Islet of Langerhans (tissue), 1 donor: ENCODE measurements around the gene CDH13.

Experiments
- FAIRE-seq: peaks from one replicate; lab custom pipeline; 2011; peaks lifted over from hg19 to GRCh38; lab: Jason Lieb, UNC

CDH13 gene

DNA sequence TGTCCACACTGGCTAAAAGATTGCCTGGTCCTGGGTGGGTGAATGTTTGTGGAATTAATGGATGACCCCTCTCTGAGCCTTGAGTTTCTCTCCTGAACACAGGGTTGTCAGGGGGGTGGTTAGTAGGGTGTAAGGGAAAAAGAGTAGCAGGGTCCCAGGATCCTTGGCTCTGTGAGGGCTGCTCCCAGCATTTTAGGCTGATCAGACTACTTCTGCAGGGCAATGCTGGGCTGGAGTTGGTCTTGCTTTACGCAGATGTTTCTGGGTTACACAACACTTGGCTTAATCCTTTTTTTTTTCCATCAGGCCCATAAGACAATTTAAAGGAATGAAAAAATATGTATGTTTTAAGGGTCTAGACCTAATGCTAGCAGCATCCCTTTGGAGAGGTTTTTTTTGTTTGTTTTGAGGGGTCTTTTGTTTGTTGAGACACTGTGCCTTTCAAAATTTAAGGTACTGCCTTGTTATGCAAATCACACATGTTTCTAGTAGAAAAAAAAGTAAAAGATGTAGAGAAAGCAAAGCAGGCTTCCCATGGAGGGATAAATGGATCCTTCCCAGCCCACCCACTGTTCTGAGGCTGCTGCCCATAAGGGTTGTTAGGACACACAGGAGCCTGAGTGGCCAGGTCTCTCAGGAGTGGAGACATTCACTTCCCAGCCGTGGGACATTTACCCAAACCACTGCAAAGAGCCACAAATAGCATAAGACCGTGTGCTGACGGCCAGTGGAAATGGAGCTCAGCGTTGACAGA is 955.4 kb downstream of the CDH13 start:
- no peak for FAIRE-seq

DNA sequence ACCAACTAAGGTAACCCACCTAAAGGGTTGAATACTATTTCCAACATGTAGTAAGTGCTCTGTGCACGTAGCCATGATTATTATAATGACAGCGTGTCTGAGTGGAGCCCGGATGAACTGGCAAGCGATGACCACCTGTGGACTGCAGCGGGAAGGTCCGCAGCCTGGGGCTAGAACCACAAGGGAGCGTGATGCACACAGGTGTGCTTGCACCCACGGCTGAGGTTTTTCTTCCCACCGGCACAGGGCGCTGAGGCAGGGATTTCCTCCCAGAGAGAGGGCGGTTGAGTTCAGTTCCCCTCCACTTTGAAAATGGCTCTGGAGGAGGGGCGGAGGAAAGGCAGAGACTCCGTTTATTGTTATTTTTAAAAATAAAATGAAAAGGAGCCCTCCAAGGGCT is 959.3 kb downstream of the CDH13 start:
- no peak for FAIRE-seq

DNA sequence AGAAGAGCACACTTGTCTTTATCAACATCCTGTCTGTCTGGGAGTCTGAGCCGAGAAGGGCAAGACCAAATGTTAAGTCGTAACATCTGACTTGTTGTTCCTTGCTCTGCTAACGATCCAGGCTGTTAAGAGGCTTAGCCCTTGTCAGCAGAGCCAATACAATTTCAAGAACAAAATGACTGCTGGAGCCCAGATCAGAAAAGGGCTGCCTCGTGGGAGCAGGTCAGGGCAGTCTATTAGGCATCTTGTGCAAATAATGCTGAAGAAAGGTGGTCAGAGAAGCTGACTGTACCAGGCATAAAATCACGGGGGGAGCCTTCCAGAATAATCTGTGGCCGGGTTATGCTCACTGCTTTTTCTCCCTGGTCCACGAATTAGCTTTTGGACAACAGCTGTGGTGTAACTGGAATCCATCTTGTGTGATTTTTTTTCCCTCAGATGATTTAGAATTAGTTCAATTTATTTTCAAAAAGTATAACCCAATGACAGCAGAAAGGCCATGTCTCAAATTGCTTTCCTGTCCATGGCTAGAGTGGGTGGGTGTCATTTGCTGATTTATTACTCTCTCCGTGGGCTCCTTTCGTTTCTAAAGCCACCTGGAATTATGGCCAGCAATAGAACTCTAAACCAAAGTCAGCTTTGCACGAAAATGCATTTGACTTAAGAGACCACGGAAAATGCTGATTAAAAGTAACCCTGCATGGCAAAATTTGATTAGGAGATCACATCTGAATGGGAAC is 959.9 kb downstream of the CDH13 start:
- FAIRE-seq, result no peak

DNA sequence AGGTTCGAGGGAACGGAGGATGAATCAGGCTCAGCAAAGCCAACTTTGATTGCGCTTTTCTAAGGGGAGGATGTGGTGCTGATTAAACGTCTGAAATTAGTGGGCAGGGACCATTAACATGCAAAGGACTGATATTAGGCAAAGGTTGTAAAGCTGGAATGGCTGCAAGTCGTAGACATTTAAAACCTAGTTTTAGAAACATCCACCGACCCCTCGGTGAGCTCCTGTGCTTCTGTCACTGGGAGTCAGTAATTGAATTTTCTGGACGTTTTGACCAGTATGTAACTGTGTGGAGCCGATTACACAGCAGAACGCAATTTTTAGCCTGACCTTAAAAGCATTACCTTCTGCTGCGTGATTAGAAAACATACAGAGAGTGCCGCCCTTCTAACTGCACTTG is 960.4 kb downstream of the CDH13 start:
- no peak for FAIRE-seq

DNA sequence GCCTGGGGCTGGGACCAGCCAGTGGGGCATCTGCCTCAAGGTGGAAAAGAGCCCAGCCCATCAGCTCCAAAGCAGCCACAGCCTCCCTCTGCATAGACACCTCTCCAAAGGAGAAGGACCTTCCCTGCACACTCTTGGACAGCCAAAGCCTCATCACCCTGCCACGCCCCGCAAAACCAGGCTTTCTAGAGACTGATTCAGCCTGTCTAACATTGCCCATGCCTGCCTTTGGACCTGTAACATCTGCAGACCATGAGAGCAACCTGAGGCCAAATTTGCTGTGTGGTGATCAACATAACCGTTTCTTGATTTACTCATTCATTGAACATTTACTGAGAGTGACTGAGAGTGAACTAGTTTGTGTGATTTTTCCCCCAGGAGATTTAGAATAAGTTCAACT is 961.3 kb downstream of the CDH13 start:
- no peak for FAIRE-seq

DNA sequence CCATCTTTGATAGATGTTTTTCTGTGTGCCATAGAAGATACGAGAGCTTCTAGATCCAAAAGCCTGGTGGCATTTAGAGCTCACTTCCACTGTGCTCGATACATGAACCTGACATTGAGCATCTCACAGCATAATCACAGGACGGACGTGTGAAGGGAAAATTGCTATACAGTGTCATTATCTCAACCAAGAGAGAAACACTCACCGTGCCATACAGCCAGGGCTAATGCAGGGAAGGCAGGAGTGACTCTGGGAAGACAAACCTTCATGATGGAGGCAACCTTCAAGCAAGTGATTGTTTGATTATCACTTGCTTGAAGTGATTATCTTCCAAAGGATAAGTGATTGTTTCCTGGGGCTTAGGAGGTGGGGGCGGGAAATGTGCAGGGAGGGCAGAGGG is 962.8 kb downstream of the CDH13 start:
- FAIRE-seq, result no peak

DNA sequence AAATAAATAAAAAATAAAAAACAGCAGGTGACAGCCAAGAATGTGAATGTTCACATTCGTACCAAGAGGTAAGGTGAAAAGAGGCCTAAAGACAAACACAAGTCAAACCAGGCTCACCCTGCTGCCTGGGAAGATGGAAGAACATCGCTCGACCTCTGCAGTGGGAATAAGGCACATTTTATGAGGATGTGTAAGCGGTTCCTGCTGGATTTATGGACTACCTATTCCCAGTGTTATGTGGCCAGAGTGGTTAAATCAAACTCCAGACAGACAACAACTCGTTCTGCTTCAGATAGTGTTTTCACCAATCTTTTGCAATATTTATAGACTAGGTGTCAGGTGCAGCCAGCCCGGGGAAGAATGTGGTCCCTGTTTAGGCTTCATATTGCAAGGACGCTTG is 966.0 kb downstream of the CDH13 start:
- no peak for FAIRE-seq

DNA sequence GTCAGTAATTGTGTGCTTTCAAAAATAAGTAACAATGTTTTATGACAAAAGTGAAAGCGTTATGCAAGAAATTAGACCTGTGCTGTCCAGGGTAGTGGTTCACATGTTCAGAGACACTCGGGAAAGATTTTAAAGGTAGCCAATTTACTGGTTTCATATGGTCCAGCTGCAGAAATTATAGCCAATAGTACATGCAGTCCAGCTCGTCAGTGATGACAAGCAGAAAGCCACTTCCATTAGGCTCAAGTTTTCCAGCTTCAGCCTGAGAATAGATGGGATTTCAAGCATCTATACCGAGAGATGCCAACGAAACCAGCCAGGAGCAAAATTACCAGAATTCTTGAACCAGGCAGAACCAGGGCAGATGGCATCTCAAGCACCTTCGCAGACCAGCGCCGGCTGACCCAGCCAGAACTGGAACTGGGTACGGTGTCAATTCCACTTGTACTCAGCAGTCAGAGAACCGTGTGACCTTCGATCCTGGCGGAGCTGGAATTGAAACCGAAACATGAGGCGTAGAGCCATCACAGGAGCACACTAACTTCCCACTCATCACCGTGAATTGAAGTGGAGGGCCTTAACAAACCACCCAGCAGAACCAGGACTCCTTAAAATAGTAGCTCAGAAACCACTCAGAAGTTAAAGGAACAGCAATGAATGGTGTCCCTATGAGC is 973.2 kb downstream of the CDH13 start:
- no peak for FAIRE-seq

DNA sequence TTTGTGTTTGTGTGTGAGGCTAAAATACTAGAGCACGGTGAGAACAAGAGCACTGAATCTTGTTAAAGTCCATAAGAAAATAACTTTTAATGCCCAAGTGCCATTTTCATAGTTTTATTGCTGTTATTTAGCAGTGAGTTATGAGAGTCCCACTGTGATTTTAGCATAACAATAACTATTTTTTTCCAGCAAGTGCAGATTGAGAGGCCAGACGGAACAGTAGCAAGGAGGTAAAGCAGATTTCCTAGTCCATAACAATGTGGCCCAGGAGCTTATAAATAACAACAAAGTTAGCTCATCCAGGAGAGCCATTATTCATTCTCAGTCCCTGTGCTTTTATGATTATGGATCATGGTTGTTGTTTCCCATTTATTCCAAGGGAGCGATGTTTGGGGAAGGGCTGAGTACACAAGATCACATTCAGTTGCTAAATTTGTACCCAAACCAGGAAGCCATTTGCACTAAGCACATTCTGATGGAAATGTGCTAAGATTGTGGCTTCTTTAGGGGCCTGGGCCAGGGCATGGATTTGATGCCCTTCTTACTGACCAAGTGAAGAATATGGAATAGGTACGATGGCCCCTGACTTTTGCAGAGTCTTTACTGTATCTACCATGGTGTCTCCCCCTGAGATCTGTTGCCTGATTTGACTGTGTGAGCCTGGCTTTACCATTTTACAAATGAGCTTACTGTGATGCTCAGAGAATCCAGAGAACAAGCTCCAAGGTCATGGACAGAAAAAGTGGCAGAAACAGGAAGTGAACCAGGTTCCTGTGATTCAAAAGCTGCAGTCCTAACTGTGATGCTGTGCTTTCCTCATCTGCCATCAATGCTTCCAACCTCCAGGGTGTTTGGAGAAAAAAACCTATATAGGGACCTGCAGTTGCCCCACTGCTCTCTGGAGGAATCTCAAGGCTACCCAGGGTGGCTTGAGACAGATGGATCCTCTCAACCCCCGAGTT is 976.3 kb downstream of the CDH13 start:
- FAIRE-seq, result no peak

DNA sequence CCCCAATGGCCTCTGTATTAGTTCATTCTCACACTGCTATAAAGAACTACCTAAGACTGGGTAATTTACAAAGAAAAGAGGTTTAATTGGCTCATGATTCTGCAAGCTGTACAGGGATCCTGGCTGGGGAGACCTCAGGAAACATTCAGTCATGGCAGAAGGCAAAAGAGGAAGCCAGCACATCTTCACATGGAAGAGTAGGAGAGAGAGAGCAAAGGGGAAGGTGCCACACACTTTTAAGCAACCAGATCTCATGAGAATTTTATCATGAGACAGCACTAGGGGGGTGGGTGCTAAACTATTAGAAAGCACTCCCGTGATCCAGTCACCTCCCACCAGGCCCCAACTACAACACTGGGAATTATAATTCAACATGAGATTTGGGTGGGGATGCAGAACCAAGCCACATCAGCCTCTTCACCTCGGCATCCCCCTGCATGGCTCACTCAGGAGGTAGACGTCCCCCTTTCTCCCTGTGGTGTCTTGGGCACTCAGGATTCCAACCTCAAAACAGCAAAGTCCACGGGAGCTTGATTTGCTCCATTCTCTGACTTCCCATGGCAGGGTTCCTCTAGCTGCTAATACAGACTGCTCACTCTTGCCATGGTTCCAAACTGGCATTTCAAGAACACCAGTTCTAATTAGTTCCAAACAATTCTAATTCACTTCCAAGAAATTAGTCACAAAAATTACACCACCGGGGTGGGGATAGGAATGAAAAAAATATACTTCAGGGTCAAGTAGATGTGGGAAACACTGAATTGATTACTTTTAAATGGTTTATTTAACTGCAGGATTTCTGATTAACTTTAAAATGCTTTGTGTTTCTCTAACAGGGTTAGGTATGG is 977.2 kb downstream of the CDH13 start:
- no peak for FAIRE-seq

DNA sequence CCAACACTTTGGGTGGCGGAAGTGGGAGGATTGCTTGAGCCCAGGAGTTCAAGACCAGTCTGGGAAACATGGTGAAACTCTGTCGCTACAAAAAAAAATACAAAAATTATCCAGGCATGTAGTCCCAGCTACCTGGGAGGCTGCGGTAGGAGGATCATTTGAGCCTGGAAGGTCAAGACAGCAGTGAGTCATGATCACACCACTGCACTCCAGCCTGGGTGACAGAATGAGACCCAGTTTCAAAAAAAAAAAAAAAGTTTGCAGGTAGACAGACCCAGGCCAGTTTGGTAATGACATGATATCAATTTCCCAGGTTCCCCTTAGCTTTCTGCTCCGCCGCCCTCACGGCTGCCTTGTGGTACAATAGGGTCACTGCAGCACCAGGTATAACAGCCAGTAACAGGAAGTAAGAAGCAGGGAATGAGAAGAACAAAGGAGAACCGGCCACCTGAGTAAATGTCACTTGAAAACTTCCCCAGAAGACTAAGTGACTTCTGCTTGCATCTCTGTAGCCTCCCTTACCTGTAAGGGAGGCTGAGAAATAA is 979.8 kb downstream of the CDH13 start:
- FAIRE-seq, result no peak

DNA sequence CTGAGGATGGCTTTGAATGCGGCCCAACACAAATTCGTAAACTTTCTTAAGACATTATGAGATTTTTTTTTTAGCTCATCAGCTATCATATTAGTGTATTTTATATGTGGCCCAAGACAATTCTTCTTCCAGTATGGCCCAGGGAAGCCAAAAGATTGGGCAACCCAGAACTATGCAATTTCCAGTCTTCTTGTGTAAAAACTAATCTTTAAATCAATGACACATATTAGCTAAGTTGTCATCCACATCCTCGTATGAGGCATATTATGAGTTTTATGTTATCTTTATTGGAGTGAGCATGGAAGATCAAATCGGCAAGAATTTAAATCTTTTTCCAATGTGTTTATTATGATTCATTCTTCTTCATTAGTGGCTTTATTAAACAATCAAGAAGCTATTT is 982.4 kb downstream of the CDH13 start:
- no peak for FAIRE-seq

DNA sequence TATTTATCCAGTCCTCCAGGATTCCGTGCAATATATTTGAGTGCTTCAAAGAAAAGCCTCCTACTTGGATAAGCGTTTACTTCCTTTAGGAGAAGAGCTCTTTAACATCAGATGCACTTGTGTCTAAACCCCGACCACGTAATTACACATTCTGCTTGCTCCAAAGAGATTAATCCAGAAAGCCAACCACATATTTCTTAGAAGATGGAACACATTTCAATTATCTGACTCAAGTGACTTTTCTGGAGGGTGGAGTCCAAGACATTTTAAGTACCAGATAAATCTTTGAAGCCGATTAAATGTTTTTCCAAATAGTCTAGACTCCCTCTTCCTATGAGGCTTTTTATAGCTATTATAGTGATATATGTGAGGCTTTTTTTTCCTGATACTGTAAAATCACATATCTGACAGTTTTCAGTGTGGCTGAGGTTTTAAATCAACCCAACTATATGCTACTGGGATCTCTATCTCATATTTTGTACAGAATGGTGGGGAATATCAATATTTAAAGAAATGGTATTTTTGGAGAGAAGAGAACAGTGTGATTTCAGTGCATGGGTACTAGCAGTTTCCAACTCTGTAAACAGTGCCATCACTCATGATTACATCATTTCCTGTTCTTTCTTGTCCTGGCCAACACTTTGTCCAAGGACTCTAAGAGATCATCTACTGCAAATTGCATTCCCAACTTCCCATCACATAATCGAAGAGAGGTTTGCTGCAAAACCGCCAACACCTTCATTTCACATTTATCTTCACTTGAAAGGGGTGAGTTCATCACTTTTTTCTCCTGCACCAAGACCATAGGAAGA is 988.6 kb downstream of the CDH13 start:
- no peak for FAIRE-seq

DNA sequence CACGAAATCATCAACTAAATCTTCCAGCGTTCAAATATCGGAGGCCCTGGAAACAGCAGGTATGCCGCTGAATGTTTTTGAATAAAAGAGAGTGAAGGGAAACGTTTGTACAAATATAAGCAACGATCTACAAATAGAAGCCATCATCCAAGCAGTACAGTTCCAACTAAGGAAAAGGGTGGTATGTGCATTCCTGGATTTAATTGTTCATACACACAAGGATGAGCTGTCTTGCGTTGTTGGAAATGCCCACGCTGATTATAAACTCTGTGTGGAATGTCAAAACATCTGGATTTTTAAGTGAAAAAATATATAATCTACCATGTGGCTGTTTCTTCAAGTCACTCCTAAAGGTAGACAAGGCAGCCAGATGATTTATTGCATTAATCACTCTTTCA is 989.2 kb downstream of the CDH13 start:
- no peak for FAIRE-seq

DNA sequence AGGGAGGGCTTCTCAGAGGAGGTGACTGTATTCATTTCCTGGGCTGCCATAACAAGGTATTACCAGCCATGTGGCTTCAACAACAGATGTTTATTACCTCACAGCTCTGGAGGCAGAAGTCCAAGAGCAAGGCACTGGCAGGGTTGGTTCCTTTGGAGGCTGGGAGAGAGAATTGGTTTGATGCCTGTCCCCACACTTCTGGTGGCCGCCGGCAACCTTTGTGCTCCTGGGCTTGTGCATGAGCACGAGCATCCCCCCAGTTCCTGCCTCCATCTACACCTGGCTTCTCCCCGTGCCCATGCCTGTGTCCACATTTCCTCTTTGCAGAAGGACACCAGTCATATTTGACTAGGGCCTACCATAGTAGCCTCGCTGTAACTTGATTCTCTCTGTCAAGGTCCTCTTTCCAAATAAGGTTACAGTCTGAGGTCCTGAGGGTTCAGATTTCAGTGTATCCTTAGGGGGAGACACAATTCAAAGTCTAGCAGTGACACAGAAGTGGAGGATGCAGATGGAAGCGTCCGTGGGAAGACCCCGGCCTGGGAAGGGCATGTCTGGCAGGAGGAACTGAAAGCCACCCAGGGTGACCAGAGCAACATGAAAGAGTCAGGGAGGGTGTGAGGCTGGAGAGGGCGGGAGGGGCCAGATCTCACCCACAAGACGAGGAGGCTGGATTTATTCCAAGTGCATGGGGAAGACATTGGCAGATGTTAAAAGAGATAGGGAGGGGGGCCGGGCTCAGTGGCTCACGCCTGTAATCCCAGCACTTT is 992.8 kb downstream of the CDH13 start:
- no peak for FAIRE-seq

DNA sequence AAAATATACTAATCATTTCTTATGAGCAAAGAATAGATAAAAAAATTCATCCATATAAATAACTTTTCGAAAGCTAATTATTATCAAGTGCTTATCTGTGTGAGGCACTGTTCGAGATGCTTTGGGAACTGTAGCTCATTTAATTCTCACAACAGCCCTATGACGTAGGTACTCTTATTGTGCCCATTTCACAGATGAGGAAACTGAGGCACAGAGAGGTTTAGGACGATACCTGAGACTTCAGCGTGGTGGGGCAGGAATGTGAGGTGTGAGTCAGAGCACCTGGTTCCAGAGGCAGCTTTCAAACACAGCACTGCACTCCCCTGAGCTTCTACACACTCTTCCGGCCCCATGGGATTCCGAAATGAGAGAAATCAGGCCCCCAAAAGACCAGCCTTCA is 995.2 kb downstream of the CDH13 start:
- FAIRE-seq, result no peak

DNA sequence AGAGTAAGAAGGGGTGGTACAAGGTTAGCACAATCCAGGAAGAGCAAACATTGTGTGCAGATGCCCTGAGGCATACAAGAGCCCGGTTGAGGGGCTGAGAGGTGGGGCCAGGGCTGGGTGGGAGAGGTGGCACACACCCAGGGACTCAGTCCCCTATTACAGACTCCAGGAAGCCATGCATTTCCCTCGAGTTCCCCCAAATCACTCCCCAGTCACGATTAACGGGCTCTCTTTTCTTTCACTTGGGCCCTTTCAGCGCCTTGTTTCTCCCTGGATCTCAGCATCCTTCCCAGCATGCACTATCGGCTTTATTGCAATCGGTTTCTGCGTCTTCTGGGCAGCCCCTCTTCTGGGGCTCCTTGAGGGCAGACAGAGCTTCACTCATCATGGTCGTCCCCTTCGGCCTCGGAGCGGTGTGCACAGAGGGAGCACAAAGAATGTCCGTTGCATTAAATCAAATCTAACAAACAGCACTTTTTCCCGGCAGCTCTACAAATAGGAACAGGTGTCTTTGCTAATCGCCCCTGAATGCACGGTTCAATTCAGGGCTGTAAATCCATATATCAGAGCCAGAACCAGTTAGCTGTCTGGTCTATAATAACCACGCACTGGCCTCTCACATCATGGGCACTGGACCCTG is 996.4 kb downstream of the CDH13 start:
- no peak for FAIRE-seq

DNA sequence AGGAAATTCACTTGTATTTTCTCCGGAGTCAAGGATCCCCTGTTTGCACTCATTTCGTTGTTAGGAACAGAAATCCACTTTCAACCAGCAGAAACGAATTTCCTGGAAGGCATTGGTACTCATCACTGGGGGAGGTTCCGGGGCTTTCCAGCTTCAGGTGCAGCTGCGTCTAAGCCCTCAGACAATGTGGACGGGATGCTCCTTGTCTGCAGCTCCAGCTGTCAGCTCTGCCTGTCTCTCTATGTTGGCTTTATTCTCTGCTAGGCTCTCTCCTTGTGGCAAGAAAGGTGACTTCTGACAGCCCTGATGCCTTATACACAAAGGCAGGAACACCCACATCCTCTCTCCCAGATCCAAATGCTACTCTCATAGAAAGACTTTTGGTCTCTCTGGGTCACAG is 997.1 kb downstream of the CDH13 start:
- no peak for FAIRE-seq
